Psoas muscle (tissue), 8 donors: ENCODE measurements around the gene TANC1. TPM values are rescaled to one million over a fixed set of nuclear protein-coding genes. Genes with fewer than 3 reads are reported as not detected.

ENCODE experiments used
- ATAC-seq, 4 donors: fragments of 200-7000 bp; cut with Tn5 transposase; one replicate each; pipeline ENCODE4 v1.9.1; 2020; ENCODE audit warnings: moderate library complexity in 3 of 4, mild to moderate bottlenecking in 2 of 4
- DNase-seq, 2 donors: peaks; one replicate each; pipeline ENCODE4 v3.0.0-alpha.2; 2020
- H3K27ac ChIP-seq: fragments of 200-600 bp; one replicate; pipeline ENCODE4 v1.8.0; 2022
- H3K27me3 ChIP-seq, 3 donors: fragments of 200-600 bp in 1 of 3; one replicate each; pipeline versions ENCODE4 v1.6.1 to v1.8.0; 2013 to 2022; ENCODE audit warnings: low read length in 2 of 3, mild to moderate bottlenecking in 2 of 3, moderate library complexity in 1 of 3; ENCODE audit not compliant: insufficient read depth in 3 of 3
- H3K36me3 ChIP-seq, 2 donors: fragments of 200-600 bp in 1 of 2; one replicate each; pipeline versions ENCODE4 v1.6.1 to v1.8.0; 2013 to 2022; ENCODE audit warnings: low read depth in 1 of 2, mild to moderate bottlenecking in 1 of 2, moderate library complexity in 1 of 2; ENCODE audit not compliant: insufficient read depth in 1 of 2
- H3K4me1 ChIP-seq: fragments of 200-600 bp; one replicate; pipeline ENCODE4 v1.8.0; 2022
- H3K4me3 ChIP-seq: fragments of 200-600 bp; one replicate; pipeline ENCODE4 v1.8.0; 2022; ENCODE audit warnings: mild to moderate bottlenecking
- H3K9me3 ChIP-seq: fragments of 200-600 bp; one replicate; pipeline ENCODE4 v1.8.0; 2022
- CTCF ChIP-seq: fragments of 200-600 bp; IDR thresholded peaks from one replicate; pipeline ENCODE4 v1.8.0; 2022; ENCODE audit warnings: antibody characterized with exemption
- WGBS, 3 donors: extraction: QIAGEN DNeasy Blood & Tissue Kit; methylation state at CpG; one replicate each; pipeline versions ENCODE4 v1.1.6 to v1.1.7; 2013; 5-methylcytosine and 5-hydroxymethylcytosine counted together
- intact Hi-C, 2 donors: fragments of 100-400 bp; cut with DNase I; formaldehyde crosslinking; loops; one replicate each; pipeline versions ENCODE4 v1.11.0 to v1.14.2; 2022
- polyA plus RNA-seq, 3 donors: library from polyadenylated mRNA; stranded (reverse); fragments of 200-250 nt; gene quantifications; one replicate each; pipeline ENCODE4 v1.2.3, GENCODE V29; 2013
- total RNA-seq, 4 donors: library from RNA; stranded (reverse); fragmentation: NEBNext Ultra II Directional in 2 of 4; extraction: Animal tissue kit (Norgen Biotek cat#: 25700) in 2 of 4; gene quantifications; one replicate each; pipeline versions ENCODE4 v1.2.1 to v1.2.4, GENCODE V29; 2021 to 2023
- donor health status: healthy with polysubstance abuse.
- donor health status: DM: no; HTN: no; CAD: no; lungs with moderate emphysema.
- donor health status: Bipolar disorder and iron deficiency.
- donor health status: healthy.
- donor health status: DM: yes; HTN: yes; CAD: no.
- donor health status: DM: no; HTN: no; CAD: no.
- donor health status: DM: no; HTN: no; CAD: no.
- donor health status: DM: yes; HTN: yes; CAD: no.

The TANC1 gene
- total and polyA plus RNA-seq, 7 donors, result 1.9 to 7.5 (median 3.2) TPM

GRCh38 chr2:159155320-159155719 is 186.9 kb downstream of the TANC1 start:
- intact Hi-C loops, result no loop called here
- H3K9me3 ChIP-seq, result no peaks in the 10 kb centered on the region
- H3K27ac ChIP-seq, result no peak overlapping the region
- ATAC-seq (no peak), DNase-seq (no peak)
- H3K4me3 ChIP-seq, result no peak overlapping the region
- H3K27me3 ChIP-seq, result no peaks in the 10 kb centered on the region
- H3K4me1 ChIP-seq, result no peaks in the 10 kb centered on the region
- peaks cover 0 to 4% of the 10 kb centered on the region in 2 donors for H3K36me3 ChIP-seq
- TF ChIP-seq CTCF, result no peak
- WGBS, 3 donors, result 85 to 88% (median 86%) methylated on average over 6 of the region's 6 CpGs

GRCh38 chr2:159155791-159156190 is 187.4 kb downstream of the TANC1 start:
- H3K36me3 ChIP-seq, result peaks cover 0 to 4% of the 10 kb centered on the region in 2 donors
- H3K4me1 ChIP-seq, result no peaks in the 10 kb centered on the region
- H3K27ac ChIP-seq, result no peak overlapping the region
- TF ChIP-seq CTCF, result no peak
- no peak for DNase-seq
- intact Hi-C loops, result no loop called here
- H3K9me3 ChIP-seq, result no peaks in the 10 kb centered on the region
- 86 to 94% (median 88%) methylated on average over 1 of the region's 1 CpG for WGBS, 3 donors
- no peak for ATAC-seq
- no peak overlapping the region for H3K4me3 ChIP-seq
- H3K27me3 ChIP-seq, result no peaks in the 10 kb centered on the region

GRCh38 chr2:159156834-159157233 is 188.4 kb downstream of the TANC1 start:
- ATAC-seq (no peak), DNase-seq (no peak)
- Histone ChIP-seq H3K9me3 (no peaks in the 10 kb centered on the region), H3K27ac (no peak overlapping the region), H3K4me1 (no peaks in the 10 kb centered on the region), H3K27me3 (no peaks in the 10 kb centered on the region), H3K36me3 (peaks cover 0 to 4% of the 10 kb centered on the region in 2 donors), H3K4me3 (no peak overlapping the region)
- intact Hi-C loops, result no loop called here
- TF ChIP-seq CTCF, result no peak
- 95 to 97% (median 95%) methylated on average over 8 of the region's 8 CpGs for WGBS, 3 donors

GRCh38 chr2:159157361-159158209 is 189.1 kb downstream of the TANC1 start:
- Histone ChIP-seq H3K27ac (no peak overlapping the region), H3K27me3 (no peaks in the 10 kb centered on the region), H3K4me3 (no peak overlapping the region), H3K36me3 (peaks cover 0 to 4% of the 10 kb centered on the region in 2 donors), H3K4me1 (no peaks in the 10 kb centered on the region), H3K9me3 (no peaks in the 10 kb centered on the region)
- DNase-seq (no peak), ATAC-seq (no peak)
- 82 to 86% (median 85%) methylated on average over 12 of the region's 12 CpGs for WGBS, 3 donors
- intact Hi-C loops, result no loop called here
- TF ChIP-seq CTCF, result no peak
